ENCODE data around the gene RLBP1. TPM values are rescaled to one million over a fixed set of nuclear protein-coding genes. Genes with fewer than 3 reads are reported as not detected.

RLBP1 gene
- total and polyA plus RNA-seq, 2 experiments from 2014 or later: not detected

- no peak for TF ChIP-seq REST (IDR thresholded peaks at IDR 0.05; ENCODE audit: unreplicated experiment)
- no peak for TF ChIP-seq EZH2phosphoT487 (IDR thresholded peaks at IDR 0.05; ENCODE audit: unreplicated experiment)
These were observed 59.7 kb downstream of the RLBP1 start (continued) for GRCh38 chr15:89161666-89162065.

Other genes with a start within 250 kb of the RLBP1 start
- 15.2 and 15.7 TPM in 2 replicates for gene ABHD2, start 133.1 kb downstream of the RLBP1 start, total RNA-seq (2014; rRNA removed; shearing (Covaris generic))
- 5.2 and 5.3 TPM in 2 replicates for gene ABHD2, start 133.1 kb downstream of the RLBP1 start, polyA plus RNA-seq (2016; fragmentation: Nextera tagmentation; extraction: Ambion mirVana)
- gene FANCI, start 22.4 kb upstream of the RLBP1 start, total RNA-seq (2014; rRNA removed; shearing (Covaris generic)): 52.4 and 66.8 TPM in 2 replicates
- gene FANCI, start 22.4 kb upstream of the RLBP1 start, polyA plus RNA-seq (2016; fragmentation: Nextera tagmentation; extraction: Ambion mirVana): 57.6 and 63.6 TPM in 2 replicates
- 70.2 and 74.1 TPM in 2 replicates for gene POLG, start 113.2 kb upstream of the RLBP1 start, total RNA-seq (2014; rRNA removed; shearing (Covaris generic))
- 28.8 and 29.0 TPM in 2 replicates for gene POLG, start 113.2 kb upstream of the RLBP1 start, polyA plus RNA-seq (2016; fragmentation: Nextera tagmentation; extraction: Ambion mirVana)